Measurements from ENCODE around the gene KRT72.

KRT72 gene

DNA sequence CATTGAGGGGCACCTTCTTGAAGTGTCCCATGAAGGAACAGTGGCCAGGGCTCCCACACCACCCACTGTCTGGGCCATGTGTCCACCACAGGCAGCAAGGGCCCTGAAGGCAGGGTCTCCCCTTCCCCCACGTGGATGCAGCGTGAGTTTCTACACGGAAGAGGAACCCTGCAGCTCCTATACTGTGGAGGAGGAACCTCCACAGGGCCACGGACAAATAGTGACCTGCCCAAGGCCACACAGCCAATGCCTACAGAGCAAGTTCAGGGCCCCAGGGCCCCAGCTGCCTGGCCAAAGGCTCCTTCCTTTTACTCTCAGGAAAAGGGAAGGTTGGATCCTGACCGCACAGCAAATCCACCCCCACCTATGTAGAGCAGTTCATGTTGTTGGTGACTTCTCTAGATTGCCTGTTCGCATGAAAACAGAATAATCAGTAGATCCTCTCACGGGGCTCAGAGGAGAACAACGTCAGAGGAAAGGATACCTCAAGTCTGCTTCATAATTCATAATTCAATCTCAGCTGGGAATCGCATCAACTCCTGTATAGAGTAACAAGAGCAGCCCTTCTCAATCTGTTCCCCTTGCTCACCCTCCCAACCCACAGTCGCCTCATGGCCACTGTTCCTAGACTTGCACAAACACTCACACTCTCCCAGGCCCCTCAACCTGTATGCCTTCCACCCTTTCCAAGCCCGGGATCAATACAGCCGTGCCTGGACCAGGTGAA, 28.2 kb upstream of the KRT72 start:
- DNase-seq = no peak

DNA sequence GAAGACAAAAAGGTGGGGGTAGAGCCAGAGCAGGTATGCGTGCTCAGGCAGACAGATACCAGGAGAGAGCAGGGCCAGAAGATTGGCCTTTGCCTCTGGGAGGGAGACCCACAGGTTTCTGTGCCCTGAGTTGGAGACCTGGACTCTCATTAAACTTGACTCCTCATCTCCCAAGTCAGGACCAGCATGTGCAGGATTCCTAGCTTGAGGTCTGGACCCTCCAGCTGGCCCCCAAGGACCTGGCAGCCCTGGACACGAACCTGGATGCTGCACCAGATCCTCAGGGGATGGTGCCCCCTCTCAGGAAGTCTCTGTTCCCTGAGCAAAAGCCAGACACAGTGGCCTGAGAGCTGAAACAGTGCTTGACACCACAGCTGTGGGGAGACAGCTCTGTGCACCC, 27.6 kb upstream of the KRT72 start:
- no peak for DNase-seq

DNA sequence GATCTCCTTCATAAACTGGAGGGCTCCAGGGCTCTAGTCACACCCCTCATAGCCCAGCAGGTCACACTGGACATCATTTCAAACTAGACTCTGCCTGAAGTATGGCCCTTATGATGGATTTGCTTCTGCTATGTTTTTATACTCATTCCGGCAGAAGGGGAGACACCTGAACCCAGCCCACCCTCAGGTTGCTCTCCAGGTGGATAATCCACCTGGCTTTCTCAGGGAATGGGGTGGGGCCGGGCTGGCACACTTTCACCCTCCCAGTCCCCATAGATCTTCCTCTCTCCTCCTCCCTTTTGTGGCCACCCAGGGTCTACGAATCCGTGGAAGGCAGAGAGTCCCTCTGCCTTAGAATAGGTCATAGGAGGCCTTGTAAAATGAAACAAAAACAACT, 26.8 kb upstream of the KRT72 start:
- no peak for DNase-seq

DNA sequence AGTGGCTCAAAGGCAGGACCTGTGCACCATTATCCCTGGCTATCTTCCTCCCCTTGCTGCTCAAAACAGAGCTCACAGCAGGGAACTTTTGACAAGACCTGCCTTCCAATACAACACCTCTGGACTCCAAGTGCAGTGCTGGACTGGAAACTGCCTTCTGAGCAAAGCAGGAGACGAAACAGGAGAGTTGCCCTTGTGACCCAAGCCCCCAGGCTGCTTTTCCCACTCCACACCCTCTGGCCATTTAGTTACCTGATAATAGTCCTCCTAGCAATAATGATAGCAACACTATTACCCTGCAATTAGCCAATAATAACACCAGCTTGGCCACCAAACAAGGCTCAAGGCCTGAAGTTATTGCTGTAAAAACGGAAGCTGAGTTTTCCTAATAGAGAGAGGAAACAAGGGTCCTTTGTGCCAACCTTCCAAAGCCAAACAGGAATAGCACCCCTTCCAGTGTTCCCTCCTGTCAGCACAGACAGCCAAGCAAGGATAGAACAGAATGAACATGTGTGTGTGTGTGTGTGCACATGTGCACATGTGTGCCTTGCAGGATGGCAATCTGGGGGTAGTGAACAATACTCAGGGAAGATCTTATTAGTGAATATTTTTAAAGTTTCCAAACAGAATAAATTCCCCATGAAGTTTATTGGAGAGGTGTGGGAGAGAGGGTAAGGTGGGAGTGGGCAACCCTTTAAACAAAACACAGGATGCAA, 26.3 kb upstream of the KRT72 start:
- no peak for DNase-seq

- DNase-seq = no peak
Observed at GRCh38 chr12:52622349-52622748, 21.1 kb upstream of the KRT72 start.

GRCh38 chr12:52618866-52619265, 17.6 kb upstream of the KRT72 start:
- no peak for DNase-seq

GRCh38 chr12:52618216-52618615, 17.0 kb upstream of the KRT72 start, which contains the start of gene KRT73:
Gene KRT73, minus strand, starts transcription at chr12:52618559. Its CDS starts 35 bp downstream, at chr12:52618524.
- DNase-seq = no peak

GRCh38 chr12:52617403-52617785, 16.1 kb upstream of the KRT72 start:
- no peak for DNase-seq

- DNase-seq = no peak
Observed at GRCh38 chr12:52616680-52617402, 15.6 kb upstream of the KRT72 start.

DNA sequence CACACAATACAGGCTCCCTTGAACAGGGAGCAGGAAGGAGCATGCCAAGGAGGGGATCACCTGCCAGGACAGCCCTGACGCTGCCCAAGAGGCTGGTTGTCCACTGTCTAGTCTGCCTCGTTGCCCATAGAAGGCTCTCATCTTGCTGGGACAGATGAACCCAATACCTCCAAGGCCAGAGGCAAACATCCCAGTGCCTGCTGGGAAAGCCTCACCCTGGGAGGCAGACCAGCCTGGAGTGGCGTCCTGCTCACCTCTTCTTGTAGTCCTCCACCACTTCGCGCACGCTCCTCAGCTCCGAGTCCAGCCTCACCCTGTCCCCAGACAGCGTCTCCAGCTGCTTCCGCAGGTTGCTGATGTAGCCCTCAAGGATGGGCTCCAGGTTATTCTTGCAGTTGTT, 14.6 kb upstream of the KRT72 start:
- no peak for DNase-seq

DNA sequence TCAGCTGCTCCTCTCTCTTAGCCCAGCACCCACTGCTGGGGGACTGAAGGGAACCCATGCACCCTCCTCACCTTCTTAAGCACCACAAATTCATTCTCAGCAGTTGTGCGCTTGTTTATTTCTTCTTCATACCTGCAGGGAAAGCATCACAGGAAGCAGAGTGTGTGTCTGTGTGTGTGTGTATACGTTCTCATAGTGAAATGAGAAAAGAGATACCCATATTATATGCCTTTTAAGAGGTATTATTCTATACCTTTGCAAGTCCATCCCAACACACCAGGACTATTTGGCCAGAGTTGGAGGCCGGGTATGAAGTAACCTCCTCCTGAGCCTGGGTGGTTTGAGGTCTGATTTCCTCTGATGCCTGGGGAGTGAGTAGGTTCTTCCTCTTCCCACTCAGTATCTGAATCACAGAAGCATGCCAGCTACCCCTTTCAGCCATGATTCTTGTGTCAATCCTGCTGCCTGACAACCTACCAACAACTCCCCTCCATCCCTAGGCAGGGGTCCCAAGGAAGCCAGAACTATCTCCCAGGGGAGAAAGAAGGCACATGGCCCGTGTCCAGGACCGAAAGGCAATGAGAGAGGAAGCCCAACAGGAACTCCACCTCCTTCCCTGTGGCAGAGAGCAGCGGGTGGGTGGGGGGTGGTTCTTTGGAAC, 14.1 kb upstream of the KRT72 start:
- DNase-seq = peak; percentile 33

- no peak for DNase-seq
Observed at GRCh38 chr12:52614381-52615207, 13.3 kb upstream of the KRT72 start.

- DNase-seq = no peak
Observed at GRCh38 chr12:52613384-52614030, 12.2 kb upstream of the KRT72 start.

- DNase-seq = no peak
Observed at GRCh38 chr12:52612431-52613383, 11.4 kb upstream of the KRT72 start.

GRCh38 chr12:52611080-52611468, 9.8 kb upstream of the KRT72 start:
- no peak for DNase-seq

DNA sequence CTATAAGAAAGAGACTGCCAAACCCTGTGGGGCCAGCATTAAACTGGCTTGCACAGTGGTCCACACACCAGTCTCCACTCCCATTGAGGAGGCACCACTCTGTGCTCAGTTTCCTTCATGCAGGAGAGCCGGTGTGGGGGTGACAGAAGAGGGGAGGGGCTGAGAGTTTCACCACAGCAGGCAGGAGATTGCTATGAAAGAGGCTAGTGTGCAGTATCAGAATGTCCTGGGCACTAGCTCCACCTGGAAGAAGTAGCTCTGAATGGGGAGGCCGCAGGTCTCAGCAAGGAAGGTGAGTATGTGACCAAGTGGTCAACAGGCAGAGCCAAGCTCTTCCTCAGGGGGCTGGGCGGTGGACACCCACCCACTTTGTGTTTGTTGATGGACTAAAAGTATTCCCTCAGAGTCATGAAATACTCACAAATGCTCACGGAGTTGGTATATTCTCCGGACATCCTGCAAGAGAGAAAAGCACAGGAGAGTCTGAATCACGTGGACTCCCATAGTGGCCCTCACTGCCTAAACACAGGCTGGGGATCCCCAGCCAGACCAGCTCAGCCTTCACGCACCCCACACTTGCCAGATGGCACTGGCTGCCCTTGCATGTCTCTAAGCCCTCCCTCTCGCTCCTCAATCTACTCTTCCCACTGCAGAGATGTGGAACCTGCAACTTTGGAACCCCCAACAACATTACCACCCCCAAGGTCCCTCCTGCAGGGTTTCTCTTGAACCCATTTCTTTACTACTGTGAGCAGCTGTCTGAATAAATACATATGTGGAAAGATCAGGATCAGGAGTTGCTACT, 7.8 kb upstream of the KRT72 start:
- no peak for DNase-seq

DNA sequence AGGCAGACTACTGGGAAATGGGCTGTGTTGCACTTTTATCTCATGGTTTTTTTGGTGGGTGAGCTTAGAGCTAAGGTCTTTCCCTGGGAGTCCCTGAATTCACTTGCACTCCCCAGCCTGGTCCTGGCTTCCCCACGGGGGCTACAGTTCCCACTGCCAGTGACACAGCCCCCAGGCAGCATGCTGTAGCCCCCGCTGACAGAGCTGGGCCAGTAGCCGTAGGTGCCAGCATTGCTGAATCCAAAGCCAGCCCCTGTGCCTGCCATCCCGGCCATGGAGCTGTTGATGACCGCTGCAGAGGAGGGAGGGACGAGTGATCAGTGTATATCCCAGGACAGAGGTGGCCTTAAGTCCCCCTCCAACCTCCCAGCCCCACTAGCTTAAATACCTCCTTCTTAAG, 6.9 kb upstream of the KRT72 start:
- DNase-seq = no peak

- DNase-seq = no peak
Observed at GRCh38 chr12:52607314-52607713, 6.1 kb upstream of the KRT72 start.

DNA sequence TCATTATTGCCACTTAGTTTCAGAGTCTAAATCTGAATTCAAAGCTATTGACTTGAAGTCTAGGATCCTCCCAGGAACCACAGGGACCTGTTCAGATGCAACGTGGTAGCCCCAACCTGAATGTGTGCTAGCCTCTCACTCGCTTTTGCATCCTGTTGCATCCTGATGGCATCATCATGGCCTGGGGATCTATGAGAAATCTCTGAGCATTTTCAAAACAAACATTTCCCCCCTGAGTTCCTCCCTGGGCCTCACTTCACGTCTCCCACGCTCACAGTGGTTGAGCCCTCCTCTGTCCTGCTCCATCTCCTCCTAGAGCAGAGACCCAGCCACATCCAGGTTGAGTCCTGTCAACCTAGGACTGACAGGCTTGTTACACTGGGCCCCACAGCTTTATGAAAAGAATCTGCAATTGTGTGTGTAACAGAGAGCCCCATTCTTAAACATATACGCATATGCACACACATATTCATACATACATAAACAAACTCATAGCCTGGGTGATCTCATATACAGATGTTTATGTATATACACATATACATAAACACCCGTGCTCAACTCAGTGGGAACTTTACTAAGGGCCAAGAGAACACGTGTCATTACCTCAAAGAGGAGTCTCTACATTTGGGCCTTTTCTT, 5.4 kb upstream of the KRT72 start:
- DNase-seq = no peak
